Jurkat, Clone E6-1 (cell line): ENCODE data around the gene TMEM218.

ENCODE experiments used
- DNase-seq: peaks from one replicate; pipeline ENCODE4 v3.0.0-alpha.2; 2011; ENCODE audit warnings: low read depth, low spot score
- H3K4me3 ChIP-seq: 2 replicates; pipeline ENCODE4 v1.5.1; 2011; ENCODE audit warnings: mild to moderate bottlenecking, low read length, control low read depth, moderate library complexity

TMEM218 gene

GRCh38 chr11:125132596-125132995, 21.2 kb upstream of the TMEM218 start:
- no peak for DNase-seq
- no peak overlapping the region for H3K4me3 ChIP-seq

- H3K4me3 ChIP-seq, result no peak overlapping the region
These were observed 20.6 kb upstream of the TMEM218 start for GRCh38 chr11:125132071-125132470.

DNA sequence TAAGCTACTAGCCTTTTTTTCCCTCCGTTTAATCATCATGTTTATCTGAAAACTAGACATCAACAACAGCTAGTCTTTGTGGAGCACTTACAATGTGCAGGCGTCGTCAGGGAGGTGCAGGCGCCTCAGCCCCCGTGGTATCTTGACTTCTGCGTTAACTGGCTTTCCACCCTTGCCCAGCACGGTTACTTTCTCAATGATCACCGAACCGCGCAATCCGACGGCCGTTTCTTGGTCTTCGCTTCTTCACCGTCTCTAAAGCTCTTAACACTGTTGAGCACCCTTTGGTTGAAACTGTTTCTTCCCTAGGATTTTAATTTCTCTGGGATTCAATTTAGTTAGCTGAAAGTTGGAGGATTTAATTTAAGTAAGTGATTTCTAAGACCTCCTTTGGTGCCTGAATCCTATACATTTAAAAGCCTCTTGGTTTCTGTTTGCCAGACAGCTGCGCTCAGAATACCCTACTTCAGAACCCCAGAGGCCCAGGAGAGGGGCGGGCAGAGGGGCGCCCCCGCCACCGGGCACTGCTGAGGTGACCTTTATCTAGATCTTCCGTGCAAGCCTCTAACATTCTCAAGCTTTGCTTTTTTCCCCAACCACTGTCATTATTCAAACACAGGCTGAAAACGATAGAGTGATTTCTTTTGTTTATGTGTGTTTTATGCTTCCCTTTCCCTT, 18.0 kb upstream of the TMEM218 start:
- H3K4me3 ChIP-seq, result no peak overlapping the region
- no peak for DNase-seq

More at GRCh38 chr11:125132071-125132470, 20.6 kb upstream of the TMEM218 start:
- DNase-seq, result no peak

- no peak for DNase-seq
These were observed 17.0 kb upstream of the TMEM218 start for GRCh38 chr11:125128450-125128849.

DNA sequence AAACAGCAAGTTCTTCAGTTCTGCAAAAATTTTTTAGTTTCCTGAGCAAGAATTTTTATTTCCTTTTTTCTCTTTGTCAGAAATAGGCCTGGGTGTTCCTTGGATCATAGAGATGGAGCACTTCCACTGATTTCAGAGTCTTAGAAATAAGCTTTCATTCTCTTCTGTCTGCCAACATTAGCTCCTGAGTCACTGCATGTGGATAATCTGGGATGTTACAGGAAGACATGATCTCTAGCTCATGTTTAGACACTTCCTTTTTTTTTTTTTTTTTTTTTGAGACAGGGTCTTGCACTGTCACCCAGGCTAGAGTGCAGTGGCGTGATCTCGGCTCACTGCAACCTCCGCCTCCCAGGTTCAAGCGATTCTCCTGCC, 13.2 kb upstream of the TMEM218 start:
- no peak overlapping the region for H3K4me3 ChIP-seq
- DNase-seq, result no peak

More at GRCh38 chr11:125128450-125128849, 17.0 kb upstream of the TMEM218 start:
- no peak overlapping the region for H3K4me3 ChIP-seq

- no peak overlapping the region for H3K4me3 ChIP-seq
- peak; percentile 42 for DNase-seq
These were observed 12.7 kb upstream of the TMEM218 start for GRCh38 chr11:125123947-125124617.

DNA sequence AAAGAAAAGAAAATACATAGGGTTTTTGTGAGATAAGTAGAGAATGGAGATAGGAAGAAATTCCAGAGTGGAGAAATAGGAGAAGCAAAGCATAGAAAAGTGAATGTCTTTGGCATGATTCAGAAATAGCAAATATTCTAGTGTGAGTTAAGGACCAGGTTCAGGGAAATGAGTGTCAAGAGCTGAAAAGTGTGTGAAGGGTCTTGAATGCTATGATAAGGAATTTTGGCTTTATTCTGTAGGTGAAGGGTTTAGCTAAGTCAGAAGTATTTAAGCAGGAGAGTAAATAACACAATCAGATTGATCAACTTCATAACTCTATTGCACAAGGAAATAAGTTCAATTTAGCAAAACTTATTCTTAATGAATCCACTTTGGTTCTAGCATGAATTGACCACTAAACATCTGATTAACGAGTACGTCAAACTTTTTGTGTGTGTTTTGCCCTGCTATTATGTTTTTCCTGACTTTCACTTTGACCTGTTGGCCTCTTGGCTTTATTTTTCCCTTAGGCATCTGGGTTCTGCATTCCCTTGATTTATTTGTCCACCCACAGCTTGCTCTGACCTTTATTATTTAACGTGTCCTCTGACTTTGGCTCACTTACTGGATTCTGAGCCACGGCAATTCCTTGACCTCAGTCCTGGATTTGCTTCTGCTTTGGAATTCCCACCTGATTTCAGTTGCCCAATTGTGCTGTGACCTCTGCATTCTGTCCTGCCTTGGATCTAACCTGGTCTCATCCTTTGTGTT, 11.9 kb upstream of the TMEM218 start:
- H3K4me3 ChIP-seq, result no peak overlapping the region
- DNase-seq, result no peak

- DNase-seq, result no peak
- no peak overlapping the region for H3K4me3 ChIP-seq
These were observed 6.0 kb upstream of the TMEM218 start for GRCh38 chr11:125117429-125117828.

DNA sequence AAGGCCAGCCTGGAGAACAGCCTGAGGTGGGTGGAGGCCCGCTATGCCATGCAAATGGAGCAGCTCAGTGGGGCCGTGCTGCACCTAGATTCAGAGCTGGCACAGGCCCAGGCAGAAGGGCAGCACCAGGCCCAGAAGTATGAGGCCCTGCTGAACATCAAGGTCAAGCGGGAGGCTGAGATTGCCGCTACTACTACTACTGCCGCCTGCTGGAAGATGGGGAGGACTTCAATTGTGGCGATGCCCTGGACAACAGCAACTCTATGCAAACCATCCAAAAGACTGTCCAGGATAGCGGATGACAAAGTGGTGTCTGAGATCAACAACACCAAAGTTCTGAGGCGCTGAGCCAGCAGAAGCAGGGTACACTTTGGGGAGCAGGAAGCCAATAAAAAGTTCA, 3.1 kb upstream of the TMEM218 start:
- DNase-seq, result no peak

DNA sequence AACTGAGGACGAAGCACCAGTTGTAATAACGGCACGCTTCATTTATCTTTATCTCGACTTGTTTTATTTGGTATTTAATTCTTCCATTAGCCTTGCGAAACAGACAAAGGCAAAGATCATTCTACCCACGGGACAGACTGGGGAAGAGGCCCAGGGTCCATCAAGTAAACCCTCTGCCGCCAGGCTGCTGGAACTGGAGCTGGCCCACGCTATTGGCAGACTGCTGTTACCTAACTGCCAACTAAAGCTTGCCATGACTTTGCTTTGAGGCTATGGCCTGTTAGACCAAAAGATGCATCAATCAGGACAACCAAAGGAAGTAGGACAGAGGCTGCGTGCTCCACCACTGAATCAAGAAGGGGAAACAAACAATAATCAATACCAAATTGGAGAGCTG, 780 bp upstream of the TMEM218 start:
- no peak for DNase-seq
- peak overlapping the region; percentile 96 for H3K4me3 ChIP-seq

More for the DNA sequence above, 3.1 kb upstream of the TMEM218 start:
- H3K4me3 ChIP-seq, result no peak overlapping the region

GRCh38 chr11:125111001-125111342, 454 bp downstream of the TMEM218 start:
- peak overlapping the region; percentile 96 for H3K4me3 ChIP-seq
- no peak for DNase-seq

DNA sequence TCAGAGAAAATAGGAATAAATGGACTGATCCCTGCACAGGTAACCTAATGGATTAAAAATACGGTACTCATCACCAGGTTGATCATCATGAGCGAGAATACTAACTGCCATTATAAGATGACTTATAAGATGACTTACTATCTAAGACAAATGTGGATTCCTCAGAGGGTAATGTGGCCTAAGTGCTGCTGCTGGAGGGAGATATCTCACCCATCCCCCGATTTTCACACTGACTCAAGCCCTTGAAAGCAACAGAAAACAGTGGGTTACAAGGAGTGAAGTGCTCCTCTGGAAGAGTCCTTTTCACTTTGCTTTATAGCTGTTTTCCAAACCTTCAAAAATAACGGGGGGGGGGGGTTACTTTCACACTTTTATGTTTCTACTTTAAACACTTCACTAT, 920 bp downstream of the TMEM218 start:
- no peak for DNase-seq
- H3K4me3 ChIP-seq, result peak overlapping the region; percentile 96

DNA sequence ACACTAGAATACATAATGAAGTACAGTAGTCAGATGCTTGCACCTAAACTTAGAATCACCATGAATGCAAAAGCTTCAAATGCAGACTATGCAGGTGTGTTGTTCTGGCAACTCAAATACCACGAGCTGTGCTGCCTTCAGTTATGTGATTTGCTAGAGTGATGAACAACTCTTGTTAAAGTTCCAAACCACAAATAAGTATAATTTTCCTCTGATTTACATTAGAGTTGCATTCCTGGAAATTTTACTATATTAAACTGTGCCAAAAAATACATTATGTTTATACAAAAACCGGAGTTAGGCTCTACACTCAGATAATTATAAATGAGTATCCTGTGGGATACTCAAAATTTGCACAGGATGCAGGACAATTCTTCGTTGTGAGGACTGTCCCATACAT, 3.0 kb downstream of the TMEM218 start:
- H3K4me3 ChIP-seq, result no peak overlapping the region
- DNase-seq, result no peak

DNA sequence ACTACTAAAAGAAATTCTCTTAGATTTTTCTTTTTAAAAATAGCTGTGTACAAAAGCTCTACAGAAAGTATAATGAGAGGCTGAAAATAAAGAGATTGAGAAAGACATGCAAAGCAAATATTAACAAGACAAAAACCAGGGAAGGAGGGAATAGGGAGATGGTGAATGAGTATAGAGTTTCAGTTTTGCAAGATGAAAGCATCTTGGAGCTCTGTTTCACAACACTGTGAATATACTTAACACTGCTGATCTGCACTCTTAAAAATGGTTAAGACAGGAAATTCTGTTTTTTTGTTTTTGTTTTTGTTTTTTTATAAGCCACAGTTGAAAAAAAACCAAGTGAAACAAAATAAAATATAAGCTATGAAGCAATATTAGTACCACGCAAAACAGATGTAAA, 5.5 kb downstream of the TMEM218 start:
- no peak for DNase-seq
- no peak overlapping the region for H3K4me3 ChIP-seq

DNA sequence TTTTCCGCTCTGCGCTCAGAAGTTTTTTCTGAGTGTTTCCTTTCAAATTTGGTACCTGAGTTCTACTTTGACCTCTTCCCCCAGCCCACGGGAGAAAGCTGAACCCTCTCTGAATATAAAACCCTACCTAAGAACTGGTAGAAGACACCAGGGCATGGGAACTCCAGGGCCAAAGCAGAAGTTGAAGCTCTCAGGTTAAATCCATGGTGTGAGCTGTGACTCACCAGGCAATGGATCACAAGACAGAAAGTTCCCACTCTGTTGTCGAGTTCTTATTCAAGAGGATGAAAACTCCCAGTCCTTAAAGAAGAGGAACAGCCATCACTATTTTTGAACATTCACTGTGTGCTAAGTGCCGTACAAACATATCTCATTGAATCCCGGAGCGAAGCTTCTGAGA, 8.9 kb downstream of the TMEM218 start:
- DNase-seq, result no peak
- no peak overlapping the region for H3K4me3 ChIP-seq

- no peak for DNase-seq
- no peak overlapping the region for H3K4me3 ChIP-seq
These were observed 9.4 kb downstream of the TMEM218 start for GRCh38 chr11:125102025-125102424.

DNA sequence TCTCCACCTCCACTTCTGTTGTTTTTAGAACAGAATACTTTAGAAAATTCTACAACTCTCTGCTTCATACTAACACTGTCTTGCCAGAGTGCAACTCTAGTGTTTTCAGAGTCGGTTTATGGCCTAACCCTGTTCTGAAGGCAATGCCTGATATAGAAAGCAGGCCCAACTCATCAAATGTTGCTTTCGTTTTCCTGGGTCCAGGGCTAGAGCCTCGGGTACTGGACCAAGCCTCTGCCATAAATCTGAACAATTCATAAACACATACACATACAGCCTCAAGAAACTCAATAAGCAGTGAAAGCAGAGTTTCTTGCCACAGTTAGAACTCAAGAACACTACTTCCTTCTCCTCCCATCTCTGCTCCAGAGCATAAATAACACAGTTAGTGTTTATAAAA, 9.8 kb downstream of the TMEM218 start:
- DNase-seq, result no peak
- no peak overlapping the region for H3K4me3 ChIP-seq

DNA sequence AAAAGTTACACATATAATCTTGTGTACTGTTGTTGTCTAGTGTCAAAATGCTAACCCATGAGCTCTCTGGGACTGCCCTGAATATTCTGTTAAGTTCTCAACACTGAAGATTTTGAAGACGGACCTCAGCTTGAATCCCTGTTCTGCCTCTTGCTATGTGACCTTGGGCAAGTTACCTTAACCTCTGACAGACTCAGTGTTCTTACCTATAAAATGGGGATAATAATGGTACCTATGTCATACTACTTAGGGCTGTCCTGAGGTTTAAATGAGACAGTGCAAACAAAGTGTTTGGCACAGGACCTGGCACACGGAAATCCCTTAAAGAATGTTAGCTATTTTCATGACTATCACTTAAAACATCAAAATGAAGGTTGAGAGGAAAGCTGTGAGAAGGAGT, 11.3 kb downstream of the TMEM218 start:
- DNase-seq, result no peak
- no peak overlapping the region for H3K4me3 ChIP-seq

DNA sequence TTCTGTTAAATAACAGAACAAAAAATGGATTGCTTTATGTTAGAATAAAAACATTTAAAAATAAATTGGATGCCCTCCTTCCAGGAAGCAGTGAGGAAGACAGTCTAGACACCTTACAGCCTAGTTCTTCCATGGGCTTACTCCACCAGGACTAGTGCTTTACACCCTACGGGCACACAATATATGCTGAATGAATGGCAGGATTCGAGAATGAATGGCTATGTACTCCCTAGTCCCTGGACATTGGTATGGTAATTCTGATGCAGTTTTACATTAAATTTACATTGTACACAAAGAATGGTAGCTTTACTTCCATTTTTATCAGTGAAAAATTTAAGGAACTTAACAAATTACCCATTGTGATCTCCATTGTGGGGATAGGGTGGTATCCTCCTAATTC, 16.7 kb downstream of the TMEM218 start:
- H3K4me3 ChIP-seq, result no peak overlapping the region
- DNase-seq, result no peak

DNA sequence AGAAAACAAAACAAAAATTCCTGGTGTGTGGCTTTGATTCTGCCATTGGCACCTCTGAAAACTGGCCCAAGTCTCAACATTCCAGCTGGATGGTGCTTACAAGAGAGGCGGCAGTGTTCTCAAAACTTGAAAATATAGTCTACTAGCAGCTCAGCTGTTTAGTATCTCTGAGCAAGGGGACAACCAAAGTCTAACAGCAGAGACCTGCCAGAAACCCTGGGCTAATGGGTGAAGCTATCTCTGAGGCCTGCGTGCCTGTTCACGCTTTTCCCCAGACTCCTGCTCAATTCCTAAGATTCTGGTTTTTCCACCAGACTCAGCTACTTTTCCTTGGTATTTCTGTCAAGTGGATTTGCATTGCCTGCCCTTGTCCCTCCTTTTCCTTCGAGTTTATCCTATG, 17.9 kb downstream of the TMEM218 start:
- DNase-seq, result no peak

More for the DNA sequence above, 17.9 kb downstream of the TMEM218 start:
- no peak overlapping the region for H3K4me3 ChIP-seq
